Endothelial cell of umbilical vein (primary cell): ENCODE measurements around the gene LRP5. TPM values are rescaled to one million over a fixed set of nuclear protein-coding genes. Genes with fewer than 3 reads are reported as not detected.

ENCODE experiments used
- BruUV-seq: library from RNA; stranded (reverse); fragments of 400-500 nt; replicated peaks from 2 replicates; lab custom pipeline; 2021; lab: Mats Ljungman, UMichigan
- CTCF ChIA-PET: fragments of 300-600, 350-600 bp; sonication (Branson Sonifier 250); formaldehyde crosslinking; loops from one replicate; lab custom pipeline; 2021; ENCODE audit warnings: antibody characterized with exemption, inconsistent platforms; lab: Charles Lee
- POLR2A ChIA-PET: fragments of 300-600, 350-600 bp; sonication (Branson Sonifier 250); formaldehyde crosslinking; loops from one replicate; lab custom pipeline; 2021; ENCODE audit warnings: antibody characterized with exemption, inconsistent platforms; lab: Charles Lee
- DNase-seq: peaks from one replicate; pipeline ENCODE4 v3.0.0-alpha.2; 2011; ENCODE audit warnings: low read depth, low spot score
- FAIRE-seq: peaks from 2 replicates; lab custom pipeline; 2011; peaks lifted over from hg19 to GRCh38; lab: Jason Lieb, UNC
- H2AFZ ChIP-seq: 2 replicates; pipeline ENCODE4 v1.6.0; 2012; ENCODE audit warnings: low read depth, low read length, control low read depth, inconsistent platforms
- H3K27ac ChIP-seq: 2 replicates; pipeline ENCODE4 v1.5.1; 2011; ENCODE audit warnings: low read depth, mild to moderate bottlenecking, control low read depth, low read length, moderate library complexity; ENCODE audit not compliant: insufficient read depth
- H3K27me3 ChIP-seq, 2 experiments: 2 replicates each; pipeline versions ENCODE4 v1.6.0 to v1.6.1; 2011; ENCODE audit warnings: low read length in 2 of 2, mixed read lengths in 1 of 2; ENCODE audit not compliant: control insufficient read depth in 2 of 2, insufficient read depth in 2 of 2
- H3K36me3 ChIP-seq, 2 experiments: 2 replicates in 1 of 2; 3 replicates in 1 of 2; pipeline ENCODE4 v1.5.1; 2011; ENCODE audit warnings: low read length in 2 of 2, mild to moderate bottlenecking in 1 of 2, moderate library complexity in 1 of 2; ENCODE audit not compliant: control insufficient read depth in 2 of 2, insufficient read depth in 2 of 2; ENCODE audit errors: extremely low read depth in 1 of 2
- H3K4me1 ChIP-seq: 3 replicates; pipeline ENCODE4 v1.5.1; 2011; ENCODE audit warnings: mild to moderate bottlenecking, low read length; ENCODE audit not compliant: control insufficient read depth, insufficient read depth; ENCODE audit errors: extremely low read depth
- H3K4me2 ChIP-seq: 2 replicates; pipeline ENCODE4 v1.6.1; 2011; ENCODE audit warnings: low read length, control low read depth, mixed read lengths; ENCODE audit not compliant: insufficient read depth
- H3K4me3 ChIP-seq, 3 experiments: fragments of 200-600 bp in 1 of 3; sonication (generic), shearing (Covaris generic) in 1 of 3; replicated peaks in 1 of 3; 2 replicates each; pipeline ENCODE4 v1.5.1; 2011 to 2016; ENCODE audit warnings: control low read depth in 3 of 3, low read length in 3 of 3, mild to moderate bottlenecking in 2 of 3, inconsistent platforms in 1 of 3, low read depth in 1 of 3, moderate library complexity in 1 of 3; ENCODE audit not compliant: insufficient read depth in 1 of 3
- H3K79me2 ChIP-seq: 2 replicates; pipeline ENCODE4 v1.6.0; 2012; ENCODE audit warnings: low read length, inconsistent platforms; ENCODE audit not compliant: control insufficient read depth, insufficient read depth
- H3K9ac ChIP-seq: replicated peaks from 2 replicates; pipeline ENCODE3; 2011; ENCODE audit warnings: low read length, control low read depth; ENCODE audit not compliant: insufficient read depth; ENCODE audit errors: extremely low read depth
- H3K9me1 ChIP-seq: replicated peaks from 3 replicates; pipeline ENCODE4 v1.6.0; 2011; ENCODE audit warnings: mild to moderate bottlenecking, low read length; ENCODE audit not compliant: control insufficient read depth, insufficient read depth; ENCODE audit errors: extremely low read depth
- H3K9me3 ChIP-seq: replicated peaks from 2 replicates; pipeline ENCODE4 v1.5.1; 2012; ENCODE audit warnings: low read length, inconsistent platforms; ENCODE audit not compliant: control insufficient read depth, insufficient read depth
- H4K20me1 ChIP-seq: replicated peaks from 2 replicates; pipeline ENCODE3; 2011; ENCODE audit warnings: mild to moderate bottlenecking, low read length; ENCODE audit not compliant: control insufficient read depth, insufficient read depth; ENCODE audit errors: extremely low read depth
- CTCF ChIP-seq, 2 donors: IDR thresholded peaks; 1 replicate in 1 of 2; 2 replicates in 1 of 2; pipeline ENCODE4 v1.5.1; 2011; ENCODE audit warnings: low read length in 2 of 2, mild to moderate bottlenecking in 2 of 2, moderate library complexity in 2 of 2, control low read depth in 1 of 2, inconsistent platforms in 1 of 2, low read depth in 1 of 2; ENCODE audit not compliant: insufficient read depth in 1 of 2; ENCODE audit errors: extremely low read depth in 1 of 2
- EZH2 ChIP-seq: IDR thresholded peaks from 2 replicates; pipeline ENCODE4 v1.6.1; 2012; ENCODE audit warnings: borderline replicate concordance, low read depth, mild to moderate bottlenecking, moderate library complexity, low read length, inconsistent platforms; ENCODE audit not compliant: severe bottlenecking
- FOS ChIP-seq: IDR thresholded peaks from 2 replicates; pipeline ENCODE4 v1.6.1; 2011; ENCODE audit warnings: mild to moderate bottlenecking, low read length, moderate library complexity, borderline replicate concordance; ENCODE audit not compliant: insufficient read depth
- GATA2 ChIP-seq: IDR thresholded peaks from 2 replicates; pipeline ENCODE4 v1.7.0; 2011; ENCODE audit warnings: low read depth, mild to moderate bottlenecking, moderate library complexity, mixed read lengths, low read length; ENCODE audit not compliant: insufficient read length, insufficient read depth
- JUN ChIP-seq: IDR thresholded peaks from 2 replicates; pipeline ENCODE4 v1.6.1; 2011; ENCODE audit warnings: borderline replicate concordance, low read depth; ENCODE audit not compliant: insufficient read length, insufficient read depth
- MYC ChIP-seq: IDR thresholded peaks from one replicate; pipeline ENCODE4 v1.6.1; 2011; ENCODE audit warnings: mild to moderate bottlenecking, low read depth, low read length
- POLR2A ChIP-seq: IDR thresholded peaks from 2 replicates; pipeline ENCODE4 v1.6.1; 2012; ENCODE audit warnings: low read depth, mild to moderate bottlenecking, control low read depth, low read length
- dilution Hi-C: fragments of 300-500 bp; cut with MboI; formaldehyde crosslinking; loops from one replicate; pipeline ENCODE4 v1.15.0; 2019; ENCODE audit warnings: low sequenced_read_pairs; ENCODE audit not compliant: extremely low pct_ligation_motif_present
- intact Hi-C: fragments of 100-400 bp; cut with micrococcal nuclease; formaldehyde crosslinking; loops from one replicate; pipeline ENCODE4 v1.10.0; 2022
- polyA plus RNA-seq, 4 experiments: library from polyadenylated mRNA; depleted of rRNA in 3 of 4; stranded (reverse) in 3 of 4; unstranded in 1 of 4; fragments of >200 nt; gene quantifications; 2 replicates each; pipeline versions ENCODE4 v1.2.1 to v1.2.3, GENCODE V29; 2011 to 2012; ENCODE audit warnings: missing spikeins in 1 of 4
- total RNA-seq: library from RNA; stranded (reverse); gene quantifications from 2 replicates; pipeline ENCODE4 v1.2.3, GENCODE V29; 2021

LRP5 gene
- total and polyA plus RNA-seq, 2 donors (not counting 3 experiments of a cell fraction or from before 2014, with no cell fraction given), result 35.1 to 51.8 TPM

GRCh38 chr11:68439355-68440065, 127.1 kb downstream of the LRP5 start:
- H3K4me2 ChIP-seq, result no peak overlapping the region
- H3K4me1 ChIP-seq, result peaks cover 16% of the 10 kb centered on the region
- no peaks in the 10 kb centered on the region for H4K20me1 ChIP-seq
- H3K36me3 ChIP-seq, result peaks cover 0 to 32% of the 10 kb centered on the region in 2 experiments
- no peak overlapping the region for H2AFZ ChIP-seq
- intact Hi-C loops (loop anchor here (5.0 kb wide), 2 partner anchors 42 to 57 kb away; no protein-coding TSS in a partner anchor), dilution Hi-C loops (no loop called here)
- no peak overlapping the region for H3K4me3 ChIP-seq
- BruUV-seq, result no TSS peak
- H3K27ac ChIP-seq, result no peak overlapping the region
- no peak for DNase-seq
- H3K9me3 ChIP-seq, result no peaks in the 10 kb centered on the region
- no peaks in the 10 kb centered on the region for H3K9me1 ChIP-seq
- ChIA-PET CTCF (interaction anchor here (0.8 to 1.4 kb wide), 3 partner anchors 25 to 182 kb away, joined by 3 to 4 read pairs (median 3); no protein-coding TSS in a partner anchor), POLR2A (no interaction called here)
- H3K27me3 ChIP-seq, result no peaks in the 10 kb centered on the region
- no peaks in the 10 kb centered on the region for H3K79me2 ChIP-seq
- FAIRE-seq, result no peak
- no peak overlapping the region for H3K9ac ChIP-seq
- TF ChIP-seq CTCF (IDR thresholded peaks at IDR 0.05; ENCODE audit: extremely low read depth in 1 of 2, insufficient read depth in 1 of 2, low read depth in 1 of 2, low read length in 2 of 2) (no peak), FOS (no peak), GATA2 (no peak), EZH2 (no peak), JUN (no peak), POLR2A (no peak), MYC (no peak)
